Lower leg skin (tissue), 3 donors: ENCODE results near the gene GPI.
"Not testable (repeated sequence)": the region's sequence is repeated elsewhere in the genome, so short reads cannot be mapped to it uniquely, and the experiment has no call there.

Experiments used
- CTCF ChIP-seq, 3 donors: fragments of 450-650 bp; IDR thresholded peaks; one replicate each; pipeline ENCODE4 v1.5.1; 2016; ENCODE audit warnings: antibody characterized with exemption in 3 of 3, mild to moderate bottlenecking in 3 of 3, moderate library complexity in 2 of 3
- POLR2A ChIP-seq, 2 donors: fragments of 450-650 bp; IDR thresholded peaks; one replicate each; pipeline ENCODE4 v1.6.1; 2016 to 2017; ENCODE audit warnings: antibody characterized with exemption in 2 of 2, mild to moderate bottlenecking in 1 of 2, moderate library complexity in 1 of 2

DNA sequence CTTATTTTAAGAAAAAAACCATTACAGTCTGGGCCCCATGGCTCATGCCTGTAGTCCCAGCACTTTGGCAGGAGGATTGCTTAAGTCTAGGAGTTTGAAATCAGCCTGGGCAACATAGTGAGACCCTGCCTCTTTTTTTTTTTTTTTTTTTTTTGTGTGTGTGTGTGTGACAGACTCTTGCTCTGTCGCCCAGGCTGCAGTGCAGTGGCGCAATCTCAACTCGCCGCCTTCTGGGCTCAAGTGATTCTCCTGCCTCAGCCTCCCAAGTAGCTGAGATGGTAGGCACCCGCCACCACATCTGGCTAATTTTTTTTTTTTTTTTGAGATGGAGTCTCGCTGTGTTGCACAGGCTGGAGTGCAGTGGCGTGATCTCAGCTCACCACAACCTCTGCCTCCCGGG lies 34.4 kb upstream of the GPI start:
- not testable (repeated sequence) for TF ChIP-seq POLR2A, CTCF (IDR thresholded peaks at IDR 0.05)
